HS-5 (cell line): ENCODE results near the gene IGLL1.
"Not testable (repeated sequence)": the region's sequence is repeated elsewhere in the genome, so short reads cannot be mapped to it uniquely, and the experiment has no call there.

Source experiments
- DNase-seq: peaks from one replicate; pipeline ENCODE4 v3.0.0-alpha.2; 2012; ENCODE audit warnings: low read depth

Gene IGLL1

DNA sequence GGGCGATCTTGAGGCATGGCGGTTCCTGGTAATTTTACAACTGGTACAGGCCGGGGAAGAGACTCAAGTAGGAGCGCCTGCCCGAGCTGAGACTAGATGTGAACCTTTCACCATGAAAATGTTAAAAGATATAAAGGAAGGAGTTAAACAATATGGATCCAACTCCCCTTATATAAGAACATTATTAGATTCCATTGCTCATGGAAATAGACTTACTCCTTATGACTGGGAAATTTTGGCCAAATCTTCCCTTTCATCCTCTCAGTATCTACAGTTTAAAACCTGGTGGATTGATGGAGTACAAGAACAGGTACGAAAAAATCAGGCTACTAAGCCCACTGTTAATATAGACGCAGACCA, 40.3 kb downstream of the IGLL1 start:
- not testable (repeated sequence) for DNase-seq

DNA sequence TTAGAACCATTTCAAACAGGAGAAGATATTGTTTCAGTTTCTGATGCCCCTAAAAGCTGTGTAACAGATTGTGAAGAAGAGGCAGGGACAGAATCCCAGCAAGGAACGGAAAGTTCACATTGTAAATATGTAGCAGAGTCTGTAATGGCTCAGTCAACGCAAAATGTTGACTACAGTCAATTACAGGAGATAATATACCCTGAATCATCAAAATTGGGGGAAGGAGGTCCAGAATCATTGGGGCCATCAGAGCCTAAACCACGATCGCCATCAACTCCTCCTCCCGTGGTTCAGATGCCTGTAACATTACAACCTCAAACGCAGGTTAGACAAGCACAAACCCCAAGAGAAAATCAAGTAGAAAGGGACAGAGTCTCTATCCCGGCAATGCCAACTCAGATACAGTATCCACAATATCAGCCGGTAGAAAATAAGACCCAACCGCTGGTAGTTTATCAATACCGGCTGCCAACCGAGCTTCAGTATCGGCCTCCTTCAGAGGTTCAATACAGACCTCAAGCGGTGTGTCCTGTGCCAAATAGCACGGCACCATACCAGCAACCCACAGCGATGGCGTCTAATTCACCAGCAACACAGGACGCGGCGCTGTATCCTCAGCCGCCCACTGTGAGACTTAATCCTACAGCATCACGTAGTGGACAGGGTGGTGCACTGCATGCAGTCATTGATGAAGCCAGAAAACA, 40.8 kb downstream of the IGLL1 start:
- peak; percentile 33 for DNase-seq

DNA sequence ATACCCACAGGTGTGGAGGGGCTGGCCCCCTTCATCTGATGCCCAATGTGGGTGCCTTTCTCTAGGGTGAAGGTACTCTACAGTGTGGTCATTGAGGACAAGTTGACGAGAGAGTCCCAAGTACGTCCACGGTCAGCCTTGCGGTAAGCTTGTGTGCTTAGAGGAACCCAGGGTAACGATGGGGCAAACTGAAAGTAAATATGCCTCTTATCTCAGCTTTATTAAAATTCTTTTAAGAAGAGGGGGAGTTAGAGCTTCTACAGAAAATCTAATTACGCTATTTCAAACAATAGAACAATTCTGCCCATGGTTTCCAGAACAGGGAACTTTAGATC, 41.4 kb downstream of the IGLL1 start:
- not testable (repeated sequence) for DNase-seq

DNA sequence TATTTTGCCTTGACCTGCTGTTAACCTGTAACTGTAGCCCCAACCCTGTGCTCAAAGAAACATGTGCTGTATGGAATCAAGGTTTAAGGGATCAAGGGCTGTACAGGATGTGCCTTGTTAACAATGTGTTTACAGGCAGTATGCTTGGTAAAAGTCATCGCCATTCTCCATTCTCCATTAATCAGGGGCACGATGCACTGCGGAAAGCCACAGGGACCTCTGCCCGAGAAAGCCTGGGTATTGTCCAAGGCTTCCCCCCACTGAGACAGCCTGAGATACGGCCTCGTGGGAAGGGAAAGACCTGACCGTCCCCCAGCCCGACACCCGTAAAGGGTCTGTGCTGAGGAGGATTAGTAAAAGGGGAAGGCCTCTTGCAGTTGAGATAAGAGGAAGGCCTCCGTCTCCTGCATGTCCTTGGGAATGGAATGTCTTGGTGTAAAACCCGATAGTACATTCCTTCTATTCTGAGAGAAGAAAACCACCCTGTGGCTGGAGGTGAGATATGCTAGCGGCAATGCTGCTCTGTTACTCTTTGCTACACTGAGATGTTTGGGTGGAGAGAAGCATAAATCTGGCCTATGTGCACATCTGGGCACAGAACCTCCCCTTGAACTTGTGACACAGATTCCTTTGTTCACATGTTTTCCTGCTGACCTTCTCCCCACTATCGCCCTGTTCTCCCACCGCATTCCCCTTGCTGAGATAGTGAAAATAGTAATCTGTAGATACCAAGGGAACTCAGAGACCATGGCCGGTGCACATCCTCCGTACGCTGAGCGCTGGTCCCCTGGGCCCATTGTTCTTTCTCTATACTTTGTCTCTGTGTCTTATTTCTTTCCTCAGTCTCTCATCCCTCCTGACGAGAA, 42.0 kb downstream of the IGLL1 start:
- DNase-seq: not testable (repeated sequence)

DNA sequence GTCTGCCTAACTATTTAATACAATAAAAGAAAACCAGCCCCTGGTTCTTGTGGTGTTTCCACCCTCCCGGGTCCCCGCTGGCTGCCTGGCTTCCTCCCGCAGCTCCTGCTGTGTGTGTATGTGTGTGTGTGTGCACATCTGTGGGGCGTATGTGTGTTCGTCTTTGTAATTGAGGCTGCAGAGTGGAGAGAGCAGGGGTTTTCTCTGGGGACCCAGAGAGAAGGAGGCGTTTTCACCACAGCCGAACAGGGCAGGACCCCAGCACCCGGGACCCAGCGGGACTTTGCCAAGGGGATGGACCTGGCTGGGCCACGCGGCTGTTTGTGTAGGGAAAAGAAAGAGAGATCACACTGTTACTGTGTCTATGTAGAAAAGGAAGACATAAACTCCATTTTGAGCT, 42.7 kb downstream of the IGLL1 start:
- DNase-seq: no peak

DNA sequence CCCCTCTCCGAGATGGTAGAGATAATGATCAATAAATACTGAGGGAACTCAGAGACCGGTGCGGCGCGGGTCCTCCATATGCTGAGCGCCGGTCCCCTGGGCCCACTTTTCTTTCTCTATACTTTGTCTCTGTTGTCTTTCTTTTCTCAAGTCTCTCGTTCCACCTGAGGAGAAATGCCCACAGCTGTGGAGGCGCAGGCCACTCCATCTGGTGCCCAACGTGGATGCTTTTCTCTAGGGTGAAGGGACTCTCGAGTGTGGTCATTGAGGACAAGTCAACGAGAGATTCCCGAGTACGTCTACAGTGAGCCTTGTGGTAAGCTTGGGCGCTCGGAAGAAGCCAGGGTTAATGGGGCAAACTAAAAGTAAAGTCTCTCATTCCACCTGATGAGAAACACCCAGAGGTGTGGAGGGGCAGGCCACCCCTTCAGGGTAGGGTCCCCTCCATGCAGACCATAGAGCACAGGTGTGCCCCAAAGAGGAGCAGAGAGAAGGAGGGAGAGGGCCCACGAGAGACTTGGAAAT, 43.2 kb downstream of the IGLL1 start:
- no peak for DNase-seq

DNA sequence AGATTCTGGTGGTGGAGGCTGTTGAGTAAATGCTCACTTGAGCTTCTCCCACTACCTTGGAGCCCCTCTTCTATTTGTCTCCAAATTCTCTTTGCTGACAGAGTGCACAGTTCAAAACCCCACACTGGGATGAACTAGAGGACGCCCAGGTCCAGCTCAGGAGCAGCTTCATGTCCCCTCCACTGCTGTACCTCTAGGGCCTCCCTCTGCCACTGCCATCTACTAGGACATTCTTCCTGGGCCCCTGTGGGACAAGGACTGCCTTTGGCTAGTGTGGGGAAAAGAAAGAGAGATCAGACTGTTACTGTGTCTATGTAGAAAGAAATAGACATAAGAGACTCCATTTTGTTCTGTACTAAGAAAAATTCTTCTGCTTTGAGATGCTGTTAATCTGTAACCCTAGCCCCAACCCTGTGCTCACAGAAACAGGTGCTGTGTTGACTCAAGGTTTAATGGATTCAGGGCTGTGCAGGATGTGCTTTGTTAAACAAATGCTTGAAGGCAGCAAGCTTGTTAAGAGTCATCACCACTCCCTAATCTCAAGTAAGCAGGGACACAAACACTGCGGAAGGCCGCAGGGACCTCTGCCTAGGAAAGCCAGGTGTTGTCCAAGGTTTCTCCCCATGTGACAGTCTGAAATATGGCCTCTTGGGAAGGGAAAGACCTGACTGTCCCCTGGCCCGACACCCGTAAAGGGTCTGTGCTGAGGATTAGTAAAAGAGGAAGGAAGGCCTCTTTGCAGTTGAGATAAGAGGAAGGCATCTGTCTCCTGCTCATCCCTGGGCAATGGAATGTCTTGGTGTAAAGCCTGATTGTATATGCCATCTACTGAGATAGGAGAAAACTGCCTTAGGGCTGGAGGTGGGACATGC, 44.1 kb downstream of the IGLL1 start:
- DNase-seq: not testable (repeated sequence)

DNA sequence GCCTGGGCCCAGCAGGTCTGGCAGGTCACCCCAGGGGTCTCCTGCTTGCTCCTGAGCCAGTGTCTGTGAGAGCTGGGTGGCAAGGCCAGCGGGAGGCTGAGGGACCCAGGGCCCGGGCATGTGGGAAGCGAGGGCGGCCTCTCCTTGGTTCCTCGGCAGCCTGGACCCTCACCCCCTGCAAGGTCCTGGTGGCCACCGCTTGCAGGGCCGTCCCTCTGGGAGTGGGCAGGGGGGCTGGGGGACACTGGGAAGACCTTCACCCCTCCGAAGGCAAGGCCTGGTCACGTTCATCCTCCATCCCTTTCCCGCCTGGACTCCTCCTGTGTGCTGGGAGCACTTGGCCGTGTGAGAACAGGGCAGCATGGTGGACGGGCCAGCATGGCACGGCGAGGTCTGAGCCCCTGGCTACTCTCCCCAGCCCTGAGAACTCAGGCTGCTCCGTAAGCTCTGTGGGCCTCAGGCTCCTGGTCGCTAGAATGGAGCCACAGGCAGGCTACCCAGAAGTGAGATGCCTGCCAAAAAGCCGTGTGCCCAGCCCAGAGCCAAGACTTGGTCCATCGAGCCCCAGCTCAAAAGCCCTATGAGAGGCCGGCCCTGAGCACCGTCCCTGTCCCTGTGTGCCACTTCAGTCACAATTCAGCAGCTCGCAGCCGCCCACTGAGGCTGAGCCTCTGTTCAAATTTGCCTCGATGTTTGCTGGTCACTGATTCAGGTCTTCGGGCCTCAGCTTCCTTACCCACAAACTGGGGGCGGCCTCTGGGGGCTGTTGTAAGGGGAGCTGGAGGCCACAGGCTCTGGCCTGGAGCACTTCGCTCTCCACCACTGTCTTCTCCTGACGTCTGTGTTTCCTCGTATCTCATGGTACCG, 45.0 kb downstream of the IGLL1 start:
- DNase-seq: no peak

DNA sequence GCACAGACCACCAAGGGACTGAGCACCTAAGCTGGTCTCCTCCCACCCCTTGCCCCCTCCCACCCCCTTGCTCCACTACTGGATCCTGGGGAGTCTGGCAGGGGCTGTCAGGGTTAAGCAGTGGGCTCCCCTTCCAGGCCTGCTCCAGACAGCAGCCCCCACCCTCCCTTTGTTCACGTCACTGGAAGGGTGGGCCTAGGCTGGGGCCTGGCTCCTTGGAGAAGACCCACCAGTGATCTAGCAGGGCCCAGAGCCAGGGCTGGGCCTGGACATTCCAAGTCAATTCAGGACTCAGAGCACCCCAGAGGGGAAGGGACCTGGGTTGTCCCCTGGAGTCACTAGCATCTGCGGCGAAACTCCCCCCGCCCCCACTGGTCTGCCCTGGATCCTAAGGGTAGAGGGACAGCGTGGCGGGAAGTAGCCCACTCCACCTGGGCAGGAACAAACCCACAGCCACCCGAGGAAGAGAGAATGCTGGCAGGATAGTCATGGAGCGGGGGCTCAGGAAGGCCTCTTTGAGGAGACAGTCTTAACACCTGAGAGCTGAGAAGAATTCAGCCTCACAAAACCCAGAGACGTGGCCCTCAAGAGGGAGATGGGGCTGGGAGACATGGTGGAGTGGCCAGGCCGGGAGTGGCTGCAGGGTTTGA, 45.8 kb downstream of the IGLL1 start:
- no peak for DNase-seq

DNA sequence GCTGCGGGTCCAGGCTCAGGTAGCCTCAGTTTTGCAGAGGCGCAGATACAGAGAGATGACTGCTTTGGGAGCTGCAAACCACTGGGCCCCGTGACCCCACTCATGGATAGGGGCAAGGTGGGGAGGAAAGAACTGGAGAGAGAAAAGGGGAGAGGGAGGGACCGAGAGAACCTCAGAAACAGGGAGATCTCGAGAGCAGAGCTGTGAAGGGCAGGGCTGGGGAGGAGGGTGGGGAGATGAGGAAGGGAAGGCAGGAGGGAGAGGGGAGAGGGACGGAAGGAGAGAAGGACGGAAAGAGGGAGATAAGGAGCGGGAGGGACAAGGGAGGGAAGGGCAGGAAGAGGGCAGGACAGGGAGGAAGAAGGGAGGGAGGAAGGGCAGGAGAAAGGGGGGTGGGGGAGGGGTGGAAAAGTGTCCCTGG, 46.3 kb downstream of the IGLL1 start:
- DNase-seq: no peak

DNA sequence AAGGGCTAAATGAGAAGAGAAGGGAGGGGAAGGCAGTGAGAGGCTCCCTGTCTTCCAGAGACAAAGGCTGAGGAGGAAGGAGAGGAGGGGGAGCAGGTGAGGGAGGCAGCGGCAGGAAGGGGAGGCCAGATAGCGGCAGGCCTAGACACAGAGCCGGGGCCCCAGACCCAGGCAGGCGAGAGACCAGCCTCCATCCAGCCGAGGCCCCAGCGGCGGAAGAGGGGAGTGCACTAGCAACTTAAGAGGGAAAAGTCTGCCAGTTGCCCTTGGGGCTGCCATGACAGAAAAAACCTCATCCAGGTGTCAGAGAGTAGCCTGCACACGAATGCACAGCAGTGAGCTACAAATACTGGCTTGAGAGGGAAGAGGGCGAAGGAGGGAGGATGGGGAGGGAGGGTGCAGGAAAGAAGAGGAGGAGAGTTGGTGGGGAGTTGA, 46.7 kb downstream of the IGLL1 start:
- DNase-seq: no peak

DNA sequence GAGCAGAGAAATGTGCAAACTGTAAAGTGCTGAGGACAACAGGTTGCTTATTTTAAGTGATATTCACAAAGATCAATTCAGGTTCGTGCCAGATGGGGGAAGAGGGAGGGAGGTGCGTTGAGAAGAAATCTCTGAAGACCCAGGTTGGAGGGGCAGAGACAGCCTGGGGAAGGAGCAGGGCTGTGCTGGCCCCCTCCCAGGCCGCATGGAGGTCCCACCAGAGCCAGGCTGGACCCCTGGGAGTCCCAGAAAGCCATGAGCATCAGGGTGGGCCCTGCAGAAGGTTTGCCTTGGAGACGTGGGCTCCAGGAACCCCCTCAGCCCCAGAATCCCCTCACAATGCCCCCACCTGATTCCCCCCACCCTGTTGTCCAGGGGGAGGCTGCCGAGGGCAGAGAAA, 47.4 kb downstream of the IGLL1 start:
- no peak for DNase-seq

DNA sequence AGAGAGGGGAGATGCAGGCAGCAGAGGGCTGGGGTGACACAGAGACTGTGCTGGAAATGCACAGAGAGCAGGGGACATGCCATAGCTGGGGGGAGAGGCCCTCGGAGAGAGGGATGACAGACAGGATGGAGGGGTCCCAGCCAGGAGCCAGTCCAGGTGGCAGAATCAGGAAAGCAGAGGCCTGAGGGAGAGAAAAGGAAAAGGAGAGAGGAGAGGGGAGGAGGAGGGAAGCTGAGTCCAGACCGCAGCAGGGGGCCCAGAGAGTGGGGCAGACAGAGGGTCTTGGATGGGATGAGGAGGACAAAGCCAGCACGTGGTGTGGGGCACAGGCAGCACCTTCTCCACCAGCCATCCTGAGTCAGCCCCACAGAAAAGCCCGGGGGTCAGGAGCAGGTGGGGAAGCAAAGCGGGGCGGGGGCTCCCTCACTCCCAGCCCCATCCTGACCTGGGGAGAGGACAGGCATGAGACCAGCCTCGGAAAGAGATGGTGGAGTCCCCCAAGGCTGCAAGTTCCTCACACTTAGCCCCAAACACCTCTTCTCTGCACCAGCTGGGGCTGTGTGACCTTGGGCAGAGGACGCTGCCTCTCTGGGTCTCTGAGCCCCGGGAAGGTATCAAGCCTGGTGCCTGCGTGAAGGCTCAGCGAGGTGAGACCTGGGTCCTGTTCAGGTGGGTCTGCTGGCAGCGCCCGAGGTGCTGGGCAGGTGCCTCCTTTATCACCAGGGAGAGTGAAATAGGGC, 48.0 kb downstream of the IGLL1 start:
- no peak for DNase-seq

DNA sequence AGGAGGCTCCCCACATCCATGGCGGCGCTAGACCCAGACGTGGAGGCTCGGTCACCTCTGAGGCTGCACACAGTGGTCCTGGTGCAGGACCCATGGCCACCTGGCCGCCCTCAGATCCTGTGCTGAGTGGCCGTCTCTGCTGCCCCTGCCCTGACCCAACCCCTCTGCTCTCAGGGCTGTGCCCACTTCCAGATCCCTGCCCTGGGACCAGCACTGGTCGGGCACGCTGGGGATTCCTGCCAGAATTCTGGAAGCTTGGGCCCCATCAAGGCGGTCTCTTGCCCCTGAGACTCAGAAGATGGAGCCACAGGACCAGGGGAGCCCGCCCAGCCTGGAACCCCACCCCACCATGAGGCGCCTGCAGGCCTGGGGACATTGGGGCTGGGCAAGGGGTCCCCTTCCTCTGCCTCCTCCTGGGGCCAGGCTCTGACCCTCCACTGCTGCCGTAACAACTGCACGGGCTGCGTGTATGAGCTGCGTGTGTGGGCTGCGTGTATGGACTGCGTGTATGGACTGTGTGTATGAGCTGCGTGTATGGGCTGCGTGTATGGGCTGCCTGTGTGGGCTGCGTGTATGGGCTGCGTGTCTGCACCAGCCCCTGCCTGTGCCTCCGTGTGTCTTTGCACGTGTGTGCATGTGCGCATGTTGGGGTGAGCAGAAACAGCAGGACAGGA, 48.7 kb downstream of the IGLL1 start:
- DNase-seq: no peak

DNA sequence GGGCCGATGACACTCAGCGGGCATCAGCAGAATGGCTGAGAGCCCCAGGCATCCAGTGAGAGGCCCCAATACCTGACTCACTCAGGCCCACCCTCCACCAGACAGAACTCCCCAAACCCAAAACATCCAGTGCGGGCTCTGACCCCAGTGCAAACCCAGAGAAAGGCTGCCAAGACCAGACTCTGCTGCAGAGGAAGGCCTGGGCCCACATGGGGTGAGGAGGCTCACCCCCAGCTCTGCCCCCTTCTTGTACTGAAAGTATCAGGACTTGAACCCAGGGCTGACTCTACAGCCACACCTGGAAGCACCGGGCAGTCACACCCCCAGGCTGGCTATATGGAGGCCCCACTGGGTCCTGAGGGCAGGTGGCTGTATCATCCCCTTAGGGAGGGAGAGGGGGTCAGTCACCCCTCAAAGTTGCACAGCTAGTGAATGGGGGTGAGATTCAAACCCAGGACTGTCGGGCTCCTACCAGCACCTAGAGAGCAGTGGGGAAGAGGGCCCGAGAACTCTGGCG, 49.3 kb downstream of the IGLL1 start:
- no peak for DNase-seq

DNA sequence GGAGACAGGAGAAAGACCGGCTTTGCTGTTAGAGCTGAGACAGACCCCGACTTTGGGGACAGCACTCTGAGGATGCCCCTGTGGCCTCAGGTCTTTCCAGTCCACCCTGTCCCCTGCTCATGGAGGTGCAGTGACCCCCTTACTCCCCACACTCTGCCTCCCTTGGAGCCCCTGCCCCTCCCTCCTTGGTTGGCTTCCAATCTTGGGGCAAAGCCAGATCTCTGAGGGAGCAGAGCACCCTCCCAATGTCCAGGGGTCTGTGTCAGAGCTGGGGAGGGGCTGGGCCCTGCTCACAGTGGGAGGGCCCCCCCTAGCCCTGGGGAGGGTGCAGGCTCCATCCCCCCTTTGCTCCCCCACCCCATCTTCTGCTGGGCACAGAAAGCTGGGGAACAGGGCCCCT, 50.0 kb downstream of the IGLL1 start:
- DNase-seq: no peak

DNA sequence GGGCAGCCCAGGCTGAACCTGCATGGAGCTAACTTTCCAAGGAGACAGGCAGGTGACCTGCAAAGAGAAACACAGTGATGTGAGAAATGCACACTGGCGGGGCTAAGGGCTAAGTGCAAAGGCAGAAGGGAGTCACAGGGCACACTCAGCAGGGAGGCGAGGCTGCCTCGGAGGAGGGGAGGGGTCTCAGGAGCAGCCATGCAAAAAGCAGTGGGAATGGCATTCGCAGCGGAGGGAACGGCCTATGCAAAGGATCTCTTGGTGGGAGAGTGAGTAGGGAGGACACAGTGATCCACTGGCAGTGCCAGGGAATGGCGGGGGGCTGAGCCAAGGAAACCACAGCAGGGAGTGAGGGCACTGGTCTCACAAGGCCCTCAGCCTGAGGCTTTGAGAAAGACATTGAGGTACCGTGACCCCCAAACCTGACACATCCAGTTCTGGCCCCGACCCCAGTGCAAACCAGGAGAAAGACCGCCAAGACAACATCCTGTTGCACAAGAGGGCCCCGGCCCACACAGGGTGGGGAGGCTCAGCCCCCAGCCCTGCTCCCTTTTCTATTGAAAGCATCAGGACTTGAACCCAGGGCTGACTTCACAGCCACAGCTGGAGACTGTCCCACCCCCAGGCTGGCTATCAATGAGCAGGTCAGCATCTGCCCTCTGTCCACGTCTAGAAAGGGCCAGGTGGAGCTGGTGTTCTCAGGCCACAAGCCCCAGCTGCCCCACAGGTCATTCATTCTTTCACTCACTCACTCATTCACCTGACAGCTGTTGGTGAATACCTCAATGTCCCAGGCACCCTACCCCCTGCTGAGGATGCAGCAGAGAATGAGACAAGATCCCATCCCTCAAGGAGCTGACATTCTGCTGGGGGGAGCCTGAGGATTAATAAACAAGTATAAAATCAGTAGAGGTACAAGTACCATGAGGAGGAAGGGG, 50.7 kb downstream of the IGLL1 start:
- no peak for DNase-seq
